Psoas muscle (tissue), 8 donors: Measurements from ENCODE around the gene GP1BB. TPM values are rescaled to one million over a fixed set of nuclear protein-coding genes. Genes with fewer than 3 reads are reported as not detected.
A peak's percentile ranks its signal among the peaks of the same experiment; 100 is the strongest.

Experiments used
- ATAC-seq, 4 donors: fragments of 200-7000 bp; cut with Tn5 transposase; one replicate each; pipeline ENCODE4 v1.9.1; 2020; ENCODE audit warnings: moderate library complexity in 3 of 4, mild to moderate bottlenecking in 2 of 4
- DNase-seq, 2 donors: peaks; one replicate each; pipeline ENCODE4 v3.0.0-alpha.2; 2020
- H3K27ac ChIP-seq: fragments of 200-600 bp; one replicate; pipeline ENCODE4 v1.8.0; 2022
- H3K27me3 ChIP-seq, 3 donors: fragments of 200-600 bp in 1 of 3; one replicate each; pipeline versions ENCODE4 v1.6.1 to v1.8.0; 2013 to 2022; ENCODE audit warnings: low read length in 2 of 3, mild to moderate bottlenecking in 2 of 3, moderate library complexity in 1 of 3; ENCODE audit not compliant: insufficient read depth in 3 of 3
- H3K36me3 ChIP-seq, 2 donors: fragments of 200-600 bp in 1 of 2; one replicate each; pipeline versions ENCODE4 v1.6.1 to v1.8.0; 2013 to 2022; ENCODE audit warnings: low read depth in 1 of 2, mild to moderate bottlenecking in 1 of 2, moderate library complexity in 1 of 2; ENCODE audit not compliant: insufficient read depth in 1 of 2
- H3K4me1 ChIP-seq: fragments of 200-600 bp; one replicate; pipeline ENCODE4 v1.8.0; 2022
- H3K4me3 ChIP-seq: fragments of 200-600 bp; one replicate; pipeline ENCODE4 v1.8.0; 2022; ENCODE audit warnings: mild to moderate bottlenecking
- H3K9me3 ChIP-seq: fragments of 200-600 bp; one replicate; pipeline ENCODE4 v1.8.0; 2022
- CTCF ChIP-seq: fragments of 200-600 bp; IDR thresholded peaks from one replicate; pipeline ENCODE4 v1.8.0; 2022; ENCODE audit warnings: antibody characterized with exemption
- WGBS, 3 donors: extraction: QIAGEN DNeasy Blood & Tissue Kit; methylation state at CpG; one replicate each; pipeline versions ENCODE4 v1.1.6 to v1.1.7; 2013; 5-methylcytosine and 5-hydroxymethylcytosine counted together
- intact Hi-C, 2 donors: fragments of 100-400 bp; cut with DNase I; formaldehyde crosslinking; loops; one replicate each; pipeline versions ENCODE4 v1.11.0 to v1.14.2; 2022
- polyA plus RNA-seq, 3 donors: library from polyadenylated mRNA; stranded (reverse); fragments of 200-250 nt; gene quantifications; one replicate each; pipeline ENCODE4 v1.2.3, GENCODE V29; 2013
- total RNA-seq, 4 donors: library from RNA; stranded (reverse); fragmentation: NEBNext Ultra II Directional in 2 of 4; extraction: Animal tissue kit (Norgen Biotek cat#: 25700) in 2 of 4; gene quantifications; one replicate each; pipeline versions ENCODE4 v1.2.1 to v1.2.4, GENCODE V29; 2021 to 2023
- donor health status: healthy with polysubstance abuse.
- donor health status: DM: no; HTN: no; CAD: no; lungs with moderate emphysema.
- donor health status: Bipolar disorder and iron deficiency.
- donor health status: healthy.
- donor health status: DM: yes; HTN: yes; CAD: no.
- donor health status: DM: no; HTN: no; CAD: no.
- donor health status: DM: no; HTN: no; CAD: no.
- donor health status: DM: yes; HTN: yes; CAD: no.

The GP1BB gene
- total and polyA plus RNA-seq, 7 donors: 0.14 to 1.8 (median 0.58) TPM; not detected in 3

GRCh38 chr22:19680911-19681862 lies 42.2 kb upstream of the GP1BB start:
- intact Hi-C loops: no loop called here
- no peak for TF ChIP-seq CTCF

DNA sequence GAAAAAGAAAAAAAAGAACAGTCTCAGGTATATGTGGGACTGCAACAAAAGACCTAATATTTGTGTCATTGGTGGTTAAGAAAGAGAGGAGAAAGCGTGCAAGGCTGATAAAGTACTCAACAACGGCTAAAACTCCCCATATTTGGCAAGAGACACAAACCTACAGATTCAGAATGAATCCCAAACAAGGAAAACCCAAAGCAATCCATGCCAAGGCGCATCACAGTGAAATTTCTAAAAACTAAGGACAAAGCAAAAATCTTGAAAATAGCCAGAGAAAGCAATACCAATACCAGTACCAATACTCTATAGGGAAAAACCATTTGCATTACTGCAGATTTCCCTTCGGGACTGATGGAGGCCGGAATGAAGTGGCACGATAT lies 41.5 kb upstream of the GP1BB start:
- Histone ChIP-seq H3K9me3 (no peaks in the 10 kb centered on the region), H3K27ac (no peak overlapping the region), H3K27me3 (peaks cover 0 to 22% (median 0%) of the 10 kb centered on the region in 3 donors), H3K4me3 (no peak overlapping the region), H3K4me1 (no peaks in the 10 kb centered on the region), H3K36me3 (no peaks in the 10 kb centered on the region)
- ATAC-seq (no peak), DNase-seq (no peak)
- WGBS, 3 donors: 82 to 91% (median 85%) methylated on average over 6 of the region's 6 CpGs
- no peak for TF ChIP-seq CTCF
- intact Hi-C loops: no loop called here

More at GRCh38 chr22:19680911-19681862, 42.2 kb upstream of the GP1BB start:
- peaks cover 0 to 22% (median 0%) of the 10 kb centered on the region in 3 donors for H3K27me3 ChIP-seq
- no peak overlapping the region for H3K4me3 ChIP-seq
- WGBS, 3 donors: 90 to 91% (median 91%) methylated on average over 11 of the region's 11 CpGs
- no peaks in the 10 kb centered on the region for H3K9me3 ChIP-seq
- no peaks in the 10 kb centered on the region for H3K36me3 ChIP-seq
- no peak for DNase-seq
- no peaks in the 10 kb centered on the region for H3K4me1 ChIP-seq
- no peak overlapping the region for H3K27ac ChIP-seq
- no peak for ATAC-seq

- WGBS, 3 donors: 87 to 92% (median 90%) methylated on average over 7 of the region's 7 CpGs
- TF ChIP-seq CTCF: no peak
- DNase-seq (no peak), ATAC-seq (no peak)
- no peaks in the 10 kb centered on the region for H3K36me3 ChIP-seq
- H3K27me3 ChIP-seq: peaks cover 0 to 16% (median 0%) of the 10 kb centered on the region in 3 donors
- intact Hi-C loops: no loop called here
- no peaks in the 10 kb centered on the region for H3K4me1 ChIP-seq
- no peak overlapping the region for H3K4me3 ChIP-seq
- H3K9me3 ChIP-seq: no peaks in the 10 kb centered on the region
- no peak overlapping the region for H3K27ac ChIP-seq
Measured at GRCh38 chr22:19686946-19687345, 36.4 kb upstream of the GP1BB start.

DNA sequence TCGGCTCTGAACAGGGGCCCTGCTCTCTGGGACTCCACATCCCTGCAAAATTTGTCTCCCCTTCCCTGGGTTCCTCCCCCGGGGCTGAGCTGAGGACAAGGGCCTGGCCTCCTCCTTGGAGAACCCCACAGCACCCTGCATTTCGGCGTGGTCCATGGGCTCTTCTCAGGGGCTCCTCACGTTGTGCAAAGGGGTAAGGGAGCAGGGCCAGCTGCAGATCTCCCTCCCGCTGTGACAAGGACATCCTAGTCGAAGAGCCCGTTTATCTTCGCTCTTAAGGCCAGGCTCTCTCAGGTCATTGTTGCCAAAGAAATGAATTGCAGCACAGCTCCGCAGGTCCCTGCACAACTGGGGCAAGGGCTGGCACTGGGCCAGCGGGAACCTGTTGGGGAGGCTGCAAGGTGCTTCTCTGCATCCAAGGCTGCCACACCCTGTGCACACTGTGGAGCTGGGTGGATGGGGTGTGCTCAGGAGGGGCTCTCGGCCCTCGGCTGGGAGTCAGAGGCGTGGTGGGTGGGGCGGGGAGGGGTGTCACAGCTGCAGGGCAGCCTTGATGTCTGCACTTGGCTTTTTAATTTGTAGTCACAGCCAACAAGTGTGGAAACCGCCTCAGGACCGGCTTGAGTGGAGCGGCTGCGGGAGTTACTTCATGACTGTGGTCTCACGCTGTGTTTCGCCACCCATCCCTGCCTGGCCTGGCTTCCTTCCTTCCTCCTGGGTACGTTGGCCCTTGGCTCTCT lies 35.6 kb upstream of the GP1BB start:
- Histone ChIP-seq H3K27ac (no peak overlapping the region), H3K4me3 (no peak overlapping the region), H3K4me1 (no peaks in the 10 kb centered on the region), H3K36me3 (no peaks in the 10 kb centered on the region), H3K9me3 (no peaks in the 10 kb centered on the region), H3K27me3 (peaks cover 0 to 11% (median 0%) of the 10 kb centered on the region in 3 donors)
- no peak for TF ChIP-seq CTCF
- DNase-seq (peak; percentile 59 to 78), ATAC-seq (peak in 3 of 4 donors; percentile 21 to 56 (median 54))
- intact Hi-C loops: no loop called here
- WGBS, 3 donors: 37 to 49% (median 40%) methylated on average over 22 of the region's 22 CpGs
